HG03095 (cell line): ENCODE data around the gene ALDH9A1.
"Not testable (repeated sequence)": the region's sequence is repeated elsewhere in the genome, so short reads cannot be mapped to it uniquely, and the experiment has no call there.

Experiments
- ATAC-seq: cut with Tn5 transposase; IDR thresholded peaks from one replicate; pipeline ENCODE4 v1.9.1; 2021; ENCODE audit warnings: moderate library complexity; ENCODE audit not compliant: unreplicated experiment

ALDH9A1 gene

GRCh38 chr1:165647970-165648369 is 50.4 kb downstream of the ALDH9A1 start:
- ATAC-seq: no peak

- no peak for ATAC-seq
These were observed 50.8 kb downstream of the ALDH9A1 start for GRCh38 chr1:165647517-165647916.

- no peak for ATAC-seq
These were observed 52.6 kb downstream of the ALDH9A1 start for GRCh38 chr1:165645654-165646366.

GRCh38 chr1:165644064-165644735 is 54.2 kb downstream of the ALDH9A1 start:
- ATAC-seq: no peak

GRCh38 chr1:165641231-165641987 is 57.0 kb downstream of the ALDH9A1 start:
- ATAC-seq: no peak

- peak; percentile 39 for ATAC-seq
These were observed 58.3 kb downstream of the ALDH9A1 start for GRCh38 chr1:165639821-165640623.

- not testable (repeated sequence) for ATAC-seq
These were observed 60.2 kb downstream of the ALDH9A1 start for GRCh38 chr1:165638211-165638610.

- ATAC-seq: no peak
These were observed 60.9 kb downstream of the ALDH9A1 start for GRCh38 chr1:165637427-165637826.

- no peak for ATAC-seq
These were observed 62.5 kb downstream of the ALDH9A1 start for GRCh38 chr1:165635823-165636222.

GRCh38 chr1:165635329-165635728 is 63.0 kb downstream of the ALDH9A1 start:
- ATAC-seq: no peak

GRCh38 chr1:165634154-165634921 is 64.0 kb downstream of the ALDH9A1 start:
- no peak for ATAC-seq

GRCh38 chr1:165633614-165634013 is 64.7 kb downstream of the ALDH9A1 start:
- no peak for ATAC-seq

GRCh38 chr1:165632491-165632890 is 65.9 kb downstream of the ALDH9A1 start:
- ATAC-seq: no peak

GRCh38 chr1:165632152-165632469 is 66.3 kb downstream of the ALDH9A1 start:
- ATAC-seq: no peak

GRCh38 chr1:165631342-165632151 is 66.8 kb downstream of the ALDH9A1 start:
- ATAC-seq: peak; percentile 33

- peak; percentile 83 for ATAC-seq
These were observed 67.6 kb downstream of the ALDH9A1 start, which contains the start of gene MGST3 for GRCh38 chr1:165630629-165631341. Gene MGST3 (plus strand): TSS chr1:165631234. CDS start chr1:165649848, 18,614 bp downstream.

GRCh38 chr1:165629848-165630628 is 68.3 kb downstream of the ALDH9A1 start:
- ATAC-seq: no peak

GRCh38 chr1:165629151-165629550 is 69.2 kb downstream of the ALDH9A1 start:
- no peak for ATAC-seq
